ENCODE measurements around the gene ADCY4.

Gene ADCY4

DNA sequence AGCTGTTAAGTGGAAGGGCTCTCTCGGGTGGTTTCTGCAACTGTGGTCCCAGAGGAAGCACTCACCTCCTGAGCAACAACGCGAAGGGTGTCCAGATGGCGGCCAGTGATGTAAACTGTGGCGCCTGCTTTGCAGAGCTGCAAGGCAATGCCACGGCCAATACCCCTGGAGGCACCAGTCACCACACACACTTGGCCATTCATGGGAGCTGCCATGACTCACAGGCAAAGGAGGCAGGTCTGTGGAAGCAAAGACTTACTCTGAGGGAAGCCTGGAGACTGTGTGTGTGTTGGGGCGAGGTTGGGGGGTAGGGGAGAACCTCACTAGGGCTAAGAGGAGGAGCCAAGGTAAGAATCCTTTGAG, 36.0 kb downstream of the ADCY4 start:
- Histone ChIP-seq H3K9me3 (ENCODE audit: control insufficient read depth, insufficient read depth, low read length) (no peaks in the 10 kb centered on the region), H3K4me3 (ENCODE audit: low read depth, low read length) (peak overlapping the region; percentile 96), H3K4me1 (ENCODE audit: control insufficient read depth, insufficient read depth, low read length) (no peaks in the 10 kb centered on the region), H3K9ac (ENCODE audit: low read depth, low read length) (peak overlapping the region; percentile 82), H3K27me3 (ENCODE audit: control insufficient read depth, insufficient read depth, low read length) (no peaks in the 10 kb centered on the region), H3K36me3 (ENCODE audit: control insufficient read depth, insufficient read depth, low read length) (peaks cover 22% of the 10 kb centered on the region)

DNA sequence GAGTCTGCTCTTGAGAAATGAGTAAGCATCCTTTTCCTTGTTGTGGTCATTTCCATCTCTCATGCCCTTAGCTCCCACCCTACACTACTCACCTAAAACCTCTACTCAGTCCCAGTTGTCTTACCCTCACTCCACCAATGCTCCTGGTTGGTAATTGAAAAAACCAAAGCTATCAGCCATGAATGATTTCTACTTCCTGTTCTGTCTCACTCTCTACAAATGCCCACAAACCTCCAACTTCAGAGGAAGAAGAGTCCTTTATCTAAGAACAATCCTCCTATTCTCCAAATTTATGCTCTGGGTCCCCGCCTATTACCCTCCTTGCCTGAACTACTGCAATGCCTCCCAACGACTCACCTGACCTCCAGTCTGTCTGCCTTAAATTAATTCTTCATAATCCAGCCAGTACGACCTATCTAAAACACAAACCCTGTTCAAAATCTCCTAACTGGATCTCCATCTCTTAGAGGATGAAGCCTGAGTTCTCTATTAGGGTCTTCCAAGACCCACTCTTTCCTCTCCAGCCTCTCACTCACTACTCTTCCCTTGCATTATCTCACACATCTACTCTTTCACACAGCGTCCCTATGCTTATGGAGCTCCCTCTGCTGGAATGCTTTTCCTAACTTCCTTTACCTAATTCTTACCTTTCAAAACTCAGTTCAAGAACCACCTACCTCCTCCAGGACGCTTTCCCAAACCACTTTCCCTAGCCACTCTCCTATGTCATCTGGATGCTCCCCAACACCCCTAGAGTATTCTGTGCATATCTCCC, 37.5 kb downstream of the ADCY4 start:
- no peak overlapping the region for H3K4me3 ChIP-seq (ENCODE audit: low read depth, low read length)
- no peaks in the 10 kb centered on the region for H3K27me3 ChIP-seq (ENCODE audit: control insufficient read depth, insufficient read depth, low read length)
- peaks cover 12% of the 10 kb centered on the region for H3K36me3 ChIP-seq (ENCODE audit: control insufficient read depth, insufficient read depth, low read length)
- H3K9me3 ChIP-seq (ENCODE audit: control insufficient read depth, insufficient read depth, low read length): no peaks in the 10 kb centered on the region
- no peaks in the 10 kb centered on the region for H3K4me1 ChIP-seq (ENCODE audit: control insufficient read depth, insufficient read depth, low read length)
- H3K9ac ChIP-seq (ENCODE audit: low read depth, low read length): no peak overlapping the region

GRCh38 chr14:24296341-24297157, 38.3 kb downstream of the ADCY4 start:
- no peaks in the 10 kb centered on the region for H3K27me3 ChIP-seq (ENCODE audit: control insufficient read depth, insufficient read depth, low read length)
- peaks cover 11% of the 10 kb centered on the region for H3K36me3 ChIP-seq (ENCODE audit: control insufficient read depth, insufficient read depth, low read length)
- H3K9me3 ChIP-seq (ENCODE audit: control insufficient read depth, insufficient read depth, low read length): no peaks in the 10 kb centered on the region
- H3K9ac ChIP-seq (ENCODE audit: low read depth, low read length): no peak overlapping the region
- H3K4me1 ChIP-seq (ENCODE audit: control insufficient read depth, insufficient read depth, low read length): no peaks in the 10 kb centered on the region
- no peak overlapping the region for H3K4me3 ChIP-seq (ENCODE audit: low read depth, low read length)

GRCh38 chr14:24293525-24293924, 41.3 kb downstream of the ADCY4 start:
- Histone ChIP-seq H3K9me3 (ENCODE audit: control insufficient read depth, insufficient read depth, low read length) (no peaks in the 10 kb centered on the region), H3K4me3 (ENCODE audit: low read depth, low read length) (no peak overlapping the region), H3K4me1 (ENCODE audit: control insufficient read depth, insufficient read depth, low read length) (no peaks in the 10 kb centered on the region), H3K36me3 (ENCODE audit: control insufficient read depth, insufficient read depth, low read length) (peaks cover 18% of the 10 kb centered on the region), H3K9ac (ENCODE audit: low read depth, low read length) (no peak overlapping the region), H3K27me3 (ENCODE audit: control insufficient read depth, insufficient read depth, low read length) (no peaks in the 10 kb centered on the region)

- no peak overlapping the region for H3K4me3 ChIP-seq (ENCODE audit: low read depth, low read length)
- peaks cover 18% of the 10 kb centered on the region for H3K36me3 ChIP-seq (ENCODE audit: control insufficient read depth, insufficient read depth, low read length)
- no peaks in the 10 kb centered on the region for H3K4me1 ChIP-seq (ENCODE audit: control insufficient read depth, insufficient read depth, low read length)
- H3K9ac ChIP-seq (ENCODE audit: low read depth, low read length): no peak overlapping the region
- H3K9me3 ChIP-seq (ENCODE audit: control insufficient read depth, insufficient read depth, low read length): no peaks in the 10 kb centered on the region
- no peaks in the 10 kb centered on the region for H3K27me3 ChIP-seq (ENCODE audit: control insufficient read depth, insufficient read depth, low read length)
These were observed 42.6 kb downstream of the ADCY4 start for GRCh38 chr14:24292118-24292807.

DNA sequence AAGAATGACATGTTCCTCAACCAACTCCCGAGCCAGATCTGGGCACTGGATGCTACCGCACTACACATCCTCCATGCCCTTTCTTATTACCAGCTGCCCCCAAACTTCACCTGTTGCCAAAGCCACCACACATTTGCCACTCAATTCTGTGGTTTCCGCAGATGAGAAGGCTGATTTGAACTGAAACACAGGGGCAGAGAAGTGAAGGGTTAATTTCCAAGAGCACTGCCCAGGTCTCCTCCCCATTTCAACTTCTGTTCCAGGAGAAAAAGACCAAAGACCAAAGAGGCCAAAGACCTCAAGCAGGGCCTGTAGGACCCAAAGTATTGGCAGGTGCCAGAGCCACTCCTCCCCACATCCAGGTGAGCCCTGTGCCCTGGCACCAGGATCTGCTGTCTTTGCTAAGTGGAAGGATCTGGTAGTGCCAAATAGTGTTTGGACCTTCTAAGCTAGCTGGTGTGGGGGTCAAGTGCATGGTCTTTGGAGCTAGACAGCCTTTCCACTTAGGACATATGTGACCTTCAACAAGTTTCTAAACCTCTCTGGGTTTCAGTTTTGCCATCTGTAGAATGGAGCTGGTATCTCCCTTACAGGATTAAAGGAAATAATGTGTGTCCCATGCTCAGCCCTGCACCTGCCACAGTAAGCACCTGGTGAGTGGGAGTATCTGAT, 43.3 kb downstream of the ADCY4 start:
- Histone ChIP-seq H3K4me3 (ENCODE audit: low read depth, low read length) (no peak overlapping the region), H3K27me3 (ENCODE audit: control insufficient read depth, insufficient read depth, low read length) (no peaks in the 10 kb centered on the region), H3K9ac (ENCODE audit: low read depth, low read length) (no peak overlapping the region), H3K4me1 (ENCODE audit: control insufficient read depth, insufficient read depth, low read length) (no peaks in the 10 kb centered on the region), H3K36me3 (ENCODE audit: control insufficient read depth, insufficient read depth, low read length) (peaks cover 18% of the 10 kb centered on the region), H3K9me3 (ENCODE audit: control insufficient read depth, insufficient read depth, low read length) (no peaks in the 10 kb centered on the region)

GRCh38 chr14:24290746-24291145, 44.1 kb downstream of the ADCY4 start:
- H3K36me3 ChIP-seq (ENCODE audit: control insufficient read depth, insufficient read depth, low read length): peaks cover 18% of the 10 kb centered on the region
- no peak overlapping the region for H3K9ac ChIP-seq (ENCODE audit: low read depth, low read length)
- no peaks in the 10 kb centered on the region for H3K27me3 ChIP-seq (ENCODE audit: control insufficient read depth, insufficient read depth, low read length)

DNA sequence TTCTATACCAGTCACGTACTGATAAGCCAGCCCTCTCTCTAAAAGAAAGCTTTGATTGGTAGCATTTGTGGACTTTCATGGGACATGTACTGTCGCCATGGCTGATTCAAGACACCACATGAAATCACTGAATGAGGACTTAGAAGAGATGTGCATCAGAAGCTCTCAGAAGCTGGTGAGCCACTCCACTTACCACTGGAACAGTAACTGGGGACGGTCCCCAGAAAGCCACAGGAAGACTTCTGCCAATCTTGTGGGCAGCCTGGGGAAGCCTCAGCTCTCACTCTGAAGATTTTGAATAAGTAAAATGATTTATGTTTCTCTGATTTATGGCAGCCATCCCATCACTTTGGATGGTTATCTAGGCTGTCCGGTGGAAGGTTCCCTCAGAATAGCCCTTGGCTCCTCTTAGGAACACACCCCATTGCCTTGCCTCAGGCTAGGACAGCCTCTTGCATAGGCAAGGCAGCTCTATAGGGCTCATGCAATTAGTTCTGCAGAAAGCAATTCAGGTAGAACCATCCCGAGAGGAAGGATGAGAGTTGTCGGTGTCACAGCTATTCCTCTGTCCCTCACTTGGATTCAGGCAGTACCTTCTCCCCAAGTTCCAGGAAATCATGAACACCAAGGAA, 45.1 kb downstream of the ADCY4 start:
- no peaks in the 10 kb centered on the region for H3K9me3 ChIP-seq (ENCODE audit: control insufficient read depth, insufficient read depth, low read length)

More at GRCh38 chr14:24290746-24291145, 44.1 kb downstream of the ADCY4 start:
- Histone ChIP-seq H3K9me3 (ENCODE audit: control insufficient read depth, insufficient read depth, low read length) (no peaks in the 10 kb centered on the region), H3K4me3 (ENCODE audit: low read depth, low read length) (no peak overlapping the region), H3K4me1 (ENCODE audit: control insufficient read depth, insufficient read depth, low read length) (no peaks in the 10 kb centered on the region)

GRCh38 chr14:24286996-24287395, 47.9 kb downstream of the ADCY4 start:
- no peak overlapping the region for H3K4me3 ChIP-seq (ENCODE audit: low read depth, low read length)
- H3K36me3 ChIP-seq (ENCODE audit: control insufficient read depth, insufficient read depth, low read length): peaks cover 12% of the 10 kb centered on the region
- no peak overlapping the region for H3K9ac ChIP-seq (ENCODE audit: low read depth, low read length)
- no peaks in the 10 kb centered on the region for H3K9me3 ChIP-seq (ENCODE audit: control insufficient read depth, insufficient read depth, low read length)
- no peaks in the 10 kb centered on the region for H3K4me1 ChIP-seq (ENCODE audit: control insufficient read depth, insufficient read depth, low read length)
- H3K27me3 ChIP-seq (ENCODE audit: control insufficient read depth, insufficient read depth, low read length): no peaks in the 10 kb centered on the region

More for the DNA sequence above, 45.1 kb downstream of the ADCY4 start:
- Histone ChIP-seq H3K27me3 (ENCODE audit: control insufficient read depth, insufficient read depth, low read length) (no peaks in the 10 kb centered on the region), H3K36me3 (ENCODE audit: control insufficient read depth, insufficient read depth, low read length) (peaks cover 18% of the 10 kb centered on the region), H3K9ac (ENCODE audit: low read depth, low read length) (no peak overlapping the region), H3K4me1 (ENCODE audit: control insufficient read depth, insufficient read depth, low read length) (no peaks in the 10 kb centered on the region), H3K4me3 (ENCODE audit: low read depth, low read length) (no peak overlapping the region)

DNA sequence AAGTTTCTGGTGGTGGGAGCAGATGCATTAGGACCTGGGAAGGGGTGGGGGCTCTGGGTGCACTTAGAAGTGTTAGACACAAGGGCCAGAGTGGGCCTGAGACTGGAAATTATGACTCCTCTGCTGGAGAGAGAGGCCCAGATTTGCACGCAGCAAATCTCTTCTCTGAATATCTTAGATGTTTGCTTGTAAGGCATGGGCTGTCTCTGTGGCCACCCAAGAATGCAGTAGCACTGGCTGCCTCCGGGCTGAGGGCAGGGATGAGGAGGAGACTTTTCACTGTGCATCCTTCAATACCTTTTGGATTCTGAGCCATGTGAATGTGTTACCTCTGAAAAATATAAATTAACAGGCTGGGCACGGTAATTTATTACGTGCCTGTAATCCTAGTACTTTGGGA, 49.5 kb downstream of the ADCY4 start:
- Histone ChIP-seq H3K27me3 (ENCODE audit: control insufficient read depth, insufficient read depth, low read length) (no peaks in the 10 kb centered on the region), H3K9ac (ENCODE audit: low read depth, low read length) (no peak overlapping the region), H3K9me3 (ENCODE audit: control insufficient read depth, insufficient read depth, low read length) (no peaks in the 10 kb centered on the region), H3K36me3 (ENCODE audit: control insufficient read depth, insufficient read depth, low read length) (no peaks in the 10 kb centered on the region), H3K4me1 (ENCODE audit: control insufficient read depth, insufficient read depth, low read length) (no peaks in the 10 kb centered on the region), H3K4me3 (ENCODE audit: low read depth, low read length) (no peak overlapping the region)

GRCh38 chr14:24284501-24285035, 50.3 kb downstream of the ADCY4 start:
- H3K4me1 ChIP-seq (ENCODE audit: control insufficient read depth, insufficient read depth, low read length): no peaks in the 10 kb centered on the region
- no peak overlapping the region for H3K4me3 ChIP-seq (ENCODE audit: low read depth, low read length)
- H3K9ac ChIP-seq (ENCODE audit: low read depth, low read length): no peak overlapping the region
- H3K27me3 ChIP-seq (ENCODE audit: control insufficient read depth, insufficient read depth, low read length): no peaks in the 10 kb centered on the region
- no peaks in the 10 kb centered on the region for H3K36me3 ChIP-seq (ENCODE audit: control insufficient read depth, insufficient read depth, low read length)
- H3K9me3 ChIP-seq (ENCODE audit: control insufficient read depth, insufficient read depth, low read length): no peaks in the 10 kb centered on the region

Data from iPS-15b (cell line).